ENCODE measurements around the gene ETS1. TPM values are rescaled to one million over a fixed set of nuclear protein-coding genes. Genes with fewer than 3 reads are reported as not detected.

The ETS1 gene
- total RNA-seq, 2 experiments from 2014 or later: 203 to 466 TPM

GRCh38 chr11:128548649-128549255 is 38.6 kb downstream of the ETS1 start:
- POLR2A ChIA-PET: interaction anchor here (1.0 to 10.2 kb wide), 9 partner anchors 14 to 185 kb away, joined by 3 to 89 read pairs (median 5); no protein-coding TSS in a partner anchor
- no peak for TF ChIP-seq CTCF (conservative IDR thresholded peaks at IDR 0.05; ENCODE audit: low read length)
- no peak for TF ChIP-seq EZH2phosphoT487 (IDR thresholded peaks at IDR 0.05; ENCODE audit: borderline replicate concordance, low read depth, low read length)
- BruUV-seq (replicated peaks): no TSS peak
- peak overlapping the region; percentile 57 for H3K27ac ChIP-seq (ENCODE audit: low read depth, low read length, poor library complexity, severe bottlenecking)
- H3K4me2 ChIP-seq (ENCODE audit: low read length): peak overlapping the region; percentile 78
- H3K9me2 ChIP-seq (ENCODE audit: insufficient read depth, low read length): no peaks in the 10 kb centered on the region
- H3K4me3 ChIP-seq (ENCODE audit: low read depth, low read length, poor library complexity, severe bottlenecking): peak overlapping the region; percentile 38
- CTCF ChIA-PET (ENCODE audit: unreplicated experiment): interaction anchor here (0.7 to 1.9 kb wide), 3 partner anchors 77 to 1894 kb away, joined by 3 to 5 read pairs (median 3); no protein-coding TSS in a partner anchor
- H3K36me3 ChIP-seq (ENCODE audit: insufficient read depth, low read length): no peaks in the 10 kb centered on the region
- intact Hi-C loops (cut with micrococcal nuclease; ENCODE audit: unreplicated experiment): no loop called here
- H4K20me1 ChIP-seq (ENCODE audit: insufficient read depth, low read length): no peaks in the 10 kb centered on the region
- peak; percentile 48 for DNase-seq (ENCODE audit: low spot score)
- peaks cover 92% of the 10 kb centered on the region for H3K4me1 ChIP-seq (ENCODE audit: insufficient read depth, low read length, poor library complexity, severe bottlenecking)
- H3K79me2 ChIP-seq (ENCODE audit: insufficient read depth, low read depth, low read length): peaks cover 4% of the 10 kb centered on the region; the same call in 1 of the 2 replicates
- H2AFZ ChIP-seq (ENCODE audit: low read length): peak overlapping the region; percentile 90
- H3K9me3 ChIP-seq (ENCODE audit: low read length): no peaks in the 10 kb centered on the region

GRCh38 chr11:128547946-128548648 is 39.3 kb downstream of the ETS1 start:
- Histone ChIP-seq H3K4me2 (ENCODE audit: low read length) (peak overlapping the region; percentile 78), H3K36me3 (ENCODE audit: insufficient read depth, low read length) (no peaks in the 10 kb centered on the region), H2AFZ (ENCODE audit: low read length) (peak overlapping the region; percentile 90), H4K20me1 (ENCODE audit: insufficient read depth, low read length) (no peaks in the 10 kb centered on the region), H3K4me1 (ENCODE audit: insufficient read depth, low read length, poor library complexity, severe bottlenecking) (peaks cover 92% of the 10 kb centered on the region), H3K9me2 (ENCODE audit: insufficient read depth, low read length) (no peaks in the 10 kb centered on the region), H3K27ac (ENCODE audit: low read depth, low read length, poor library complexity, severe bottlenecking) (peak overlapping the region; percentile 57), H3K4me3 (ENCODE audit: low read depth, low read length, poor library complexity, severe bottlenecking) (peak overlapping the region; percentile 38), H3K9me3 (ENCODE audit: low read length) (no peaks in the 10 kb centered on the region), H3K79me2 (ENCODE audit: insufficient read depth, low read depth, low read length) (no peaks in the 10 kb centered on the region)
- no peak for DNase-seq (ENCODE audit: low spot score)
- intact Hi-C loops (cut with micrococcal nuclease; ENCODE audit: unreplicated experiment): no loop called here
- ChIA-PET POLR2A (interaction anchor here (0.6 to 10.2 kb wide), 13 partner anchors 9 to 183 kb away, joined by 3 to 89 read pairs (median 5); no protein-coding TSS in a partner anchor), CTCF (ENCODE audit: unreplicated experiment) (interaction anchor here (0.6 to 1.5 kb wide), 2 partner anchors 76 to 180 kb away, joined by 3 to 4 read pairs; no protein-coding TSS in a partner anchor)
- no peak for TF ChIP-seq CTCF (conservative IDR thresholded peaks at IDR 0.05; ENCODE audit: low read length)
- no peak for TF ChIP-seq EZH2phosphoT487 (IDR thresholded peaks at IDR 0.05; ENCODE audit: borderline replicate concordance, low read depth, low read length)
- no TSS peak for BruUV-seq (replicated peaks)
